GM12872 (cell line): ENCODE measurements around the gene SDF4.

ENCODE experiments used
- CTCF ChIP-seq: IDR thresholded peaks from 3 replicates; pipeline ENCODE4 v1.5.1; 2011; ENCODE audit warnings: low read depth, mild to moderate bottlenecking, low read length, moderate library complexity; ENCODE audit not compliant: insufficient read depth

The SDF4 gene

GRCh38 chr1:1181129-1181937 lies 50.5 kb downstream of the SDF4 start:
- TF ChIP-seq CTCF, result no peak

- no peak for TF ChIP-seq CTCF
These were observed 51.6 kb downstream of the SDF4 start for GRCh38 chr1:1179983-1180861.

- no peak for TF ChIP-seq CTCF
These were observed 52.3 kb downstream of the SDF4 start for GRCh38 chr1:1179346-1179982.

- no peak for TF ChIP-seq CTCF
These were observed 52.9 kb downstream of the SDF4 start for GRCh38 chr1:1178794-1179331.

- TF ChIP-seq CTCF, result no peak
These were observed 54.2 kb downstream of the SDF4 start for GRCh38 chr1:1177452-1178206.

- TF ChIP-seq CTCF, result no peak
These were observed 54.9 kb downstream of the SDF4 start for GRCh38 chr1:1176931-1177330.
